ENCODE results near the gene SMIM5.

SMIM5 gene

GRCh38 chr17:75639771-75640555 lies 6.7 kb downstream of the SMIM5 start:
- DNase-seq (ENCODE audit: low read depth in 2 of 2) = no peak

- DNase-seq (ENCODE audit: low read depth in 2 of 2) = no peak
Observed at GRCh38 chr17:75640556-75641119, 7.4 kb downstream of the SMIM5 start.

GRCh38 chr17:75641343-75641742 lies 8.1 kb downstream of the SMIM5 start:
- no peak for DNase-seq (ENCODE audit: low read depth in 2 of 2)

GRCh38 chr17:75642182-75642783 lies 9.0 kb downstream of the SMIM5 start:
- DNase-seq (ENCODE audit: low read depth in 2 of 2) = no peak

GRCh38 chr17:75642784-75643642 lies 9.8 kb downstream of the SMIM5 start:
- no peak for DNase-seq (ENCODE audit: low read depth in 2 of 2)

- DNase-seq (ENCODE audit: low read depth in 2 of 2) = no peak
Observed at GRCh38 chr17:75643643-75644017, 10.4 kb downstream of the SMIM5 start.

GRCh38 chr17:75645501-75645888 lies 12.3 kb downstream of the SMIM5 start:
- no peak for DNase-seq (ENCODE audit: low read depth in 2 of 2)

GRCh38 chr17:75645889-75646637 lies 12.8 kb downstream of the SMIM5 start:
- no peak for DNase-seq (ENCODE audit: low read depth in 2 of 2)

- no peak for DNase-seq (ENCODE audit: low read depth in 2 of 2)
Observed at GRCh38 chr17:75646638-75646992, 13.4 kb downstream of the SMIM5 start.

- no peak for DNase-seq (ENCODE audit: low read depth in 2 of 2)
Observed at GRCh38 chr17:75647061-75647460, 13.8 kb downstream of the SMIM5 start.

GRCh38 chr17:75647921-75648320 lies 14.7 kb downstream of the SMIM5 start:
- no peak for DNase-seq (ENCODE audit: low read depth in 2 of 2)

- DNase-seq (ENCODE audit: low read depth in 2 of 2) = no peak
Observed at GRCh38 chr17:75649687-75650086, 16.5 kb downstream of the SMIM5 start.

GRCh38 chr17:75650874-75651273 lies 17.6 kb downstream of the SMIM5 start:
- no peak for DNase-seq (ENCODE audit: low read depth in 2 of 2)

GRCh38 chr17:75652341-75652740 lies 19.1 kb downstream of the SMIM5 start:
- no peak for DNase-seq (ENCODE audit: low read depth in 2 of 2)

- no peak for DNase-seq (ENCODE audit: low read depth in 2 of 2)
Observed at GRCh38 chr17:75652934-75653549, 19.8 kb downstream of the SMIM5 start.

GRCh38 chr17:75654176-75654575 lies 20.9 kb downstream of the SMIM5 start:
- DNase-seq (ENCODE audit: low read depth in 2 of 2) = no peak

- DNase-seq (ENCODE audit: low read depth in 2 of 2) = no peak
Observed at GRCh38 chr17:75658237-75658636, 25.0 kb downstream of the SMIM5 start.

- no peak for DNase-seq (ENCODE audit: low read depth in 2 of 2)
Observed at GRCh38 chr17:75661531-75661930, 28.3 kb downstream of the SMIM5 start.

GRCh38 chr17:75662511-75662910 lies 29.3 kb downstream of the SMIM5 start:
- DNase-seq (ENCODE audit: low read depth in 2 of 2) = no peak

- no peak for DNase-seq (ENCODE audit: low read depth in 2 of 2)
Observed at GRCh38 chr17:75664099-75664549, 30.9 kb downstream of the SMIM5 start.

GRCh38 chr17:75665981-75666380 lies 32.7 kb downstream of the SMIM5 start:
- DNase-seq (ENCODE audit: low read depth in 2 of 2) = no peak

Data from stimulated activated CD4-positive, alpha-beta T cell treated with anti-CD3 and anti-CD28 coated beads, Interleukin-12 subunit alpha, Interleukin-12 subunit beta, amount 100 ng/mL, for 24 hours (primary cell).